ENCODE results near the gene TBX15.

The TBX15 gene

DNA sequence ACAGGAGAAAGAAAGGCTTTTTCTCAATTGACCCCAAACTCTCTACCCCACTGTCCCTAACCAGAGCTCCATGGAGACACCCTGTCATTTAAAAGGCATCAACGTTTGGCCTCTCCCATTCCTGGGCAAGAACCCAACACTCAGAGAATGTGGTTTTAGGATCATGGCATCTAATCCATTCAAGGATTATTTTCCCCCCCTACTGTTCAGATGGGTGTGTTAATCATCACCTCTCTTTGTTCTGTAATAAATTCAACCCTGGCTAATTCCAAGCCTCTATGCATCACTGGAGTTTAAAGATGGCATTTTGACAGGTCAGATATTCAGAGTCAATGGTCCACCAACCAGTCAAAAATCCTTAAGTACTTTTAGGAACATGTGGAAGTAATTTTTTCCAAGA, 42.7 kb downstream of the TBX15 start:
- in situ Hi-C loops (cut with MboI; ENCODE audit: low sequenced_read_pairs, unreplicated experiment): no loop called here
- no peak for DNase-seq (ENCODE audit: low spot score)
- TF ChIP-seq, protein P1, sequence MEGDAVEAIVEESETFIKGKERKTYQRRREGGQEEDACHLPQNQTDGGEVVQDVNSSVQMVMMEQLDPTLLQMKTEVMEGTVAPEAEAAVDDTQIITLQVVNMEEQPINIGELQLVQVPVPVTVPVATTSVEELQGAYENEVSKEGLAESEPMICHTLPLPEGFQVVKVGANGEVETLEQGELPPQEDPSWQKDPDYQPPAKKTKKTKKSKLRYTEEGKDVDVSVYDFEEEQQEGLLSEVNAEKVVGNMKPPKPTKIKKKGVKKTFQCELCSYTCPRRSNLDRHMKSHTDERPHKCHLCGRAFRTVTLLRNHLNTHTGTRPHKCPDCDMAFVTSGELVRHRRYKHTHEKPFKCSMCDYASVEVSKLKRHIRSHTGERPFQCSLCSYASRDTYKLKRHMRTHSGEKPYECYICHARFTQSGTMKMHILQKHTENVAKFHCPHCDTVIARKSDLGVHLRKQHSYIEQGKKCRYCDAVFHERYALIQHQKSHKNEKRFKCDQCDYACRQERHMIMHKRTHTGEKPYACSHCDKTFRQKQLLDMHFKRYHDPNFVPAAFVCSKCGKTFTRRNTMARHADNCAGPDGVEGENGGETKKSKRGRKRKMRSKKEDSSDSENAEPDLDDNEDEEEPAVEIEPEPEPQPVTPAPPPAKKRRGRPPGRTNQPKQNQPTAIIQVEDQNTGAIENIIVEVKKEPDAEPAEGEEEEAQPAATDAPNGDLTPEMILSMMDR (IDR thresholded peaks at IDR 0.05; ENCODE audit: borderline replicate concordance, control extremely low read depth, extremely low read depth, insufficient read depth, missing control alignments): no peak

DNA sequence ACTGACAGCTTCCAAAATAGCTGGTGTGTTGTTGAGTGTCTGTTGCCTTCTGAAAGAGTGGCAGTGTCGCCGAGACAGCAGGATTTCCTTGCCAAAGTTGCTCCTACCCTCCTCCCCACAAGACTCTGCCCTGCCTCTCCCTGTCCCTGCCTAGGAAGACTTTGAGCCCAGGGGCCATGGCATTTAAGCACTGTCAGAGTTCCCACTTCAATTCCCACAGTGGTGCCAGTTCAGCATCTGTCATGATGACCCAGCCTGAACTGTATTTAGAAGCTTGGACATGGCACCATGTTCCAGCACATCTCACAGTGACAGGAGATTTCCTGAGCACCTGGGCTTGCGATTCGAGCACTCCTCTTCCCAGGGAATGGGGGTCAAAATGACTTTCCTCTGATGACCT, 43.6 kb downstream of the TBX15 start:
- TF ChIP-seq, protein P1 (IDR thresholded peaks at IDR 0.05; ENCODE audit: borderline replicate concordance, control extremely low read depth, extremely low read depth, insufficient read depth, missing control alignments): no peak
- in situ Hi-C loops (cut with MboI; ENCODE audit: low sequenced_read_pairs, unreplicated experiment): no loop called here
- no peak for DNase-seq (ENCODE audit: low spot score)

DNA sequence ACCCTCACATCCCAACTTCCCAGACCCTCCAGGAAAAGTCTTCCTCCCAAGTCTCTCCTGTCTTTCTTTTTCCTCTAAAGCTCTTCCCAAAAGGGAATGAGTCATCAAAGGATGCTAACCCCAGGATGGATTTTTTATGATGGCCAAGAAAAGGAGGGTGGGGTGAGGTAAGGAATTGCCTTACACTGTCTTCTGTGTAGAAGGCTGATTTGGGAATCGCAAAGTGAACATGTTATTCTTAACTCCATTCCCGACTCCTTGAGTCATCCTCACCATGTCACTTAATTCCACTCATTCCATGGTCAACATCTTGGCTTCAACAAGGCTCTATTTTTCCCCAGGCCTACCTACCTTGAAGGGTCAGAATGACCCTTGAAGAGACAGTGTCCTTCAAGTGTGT, 44.0 kb downstream of the TBX15 start:
- in situ Hi-C loops (cut with MboI; ENCODE audit: low sequenced_read_pairs, unreplicated experiment): no loop called here
- TF ChIP-seq, protein P1 (IDR thresholded peaks at IDR 0.05; ENCODE audit: borderline replicate concordance, control extremely low read depth, extremely low read depth, insufficient read depth, missing control alignments): no peak
- DNase-seq (ENCODE audit: low spot score): no peak

DNA sequence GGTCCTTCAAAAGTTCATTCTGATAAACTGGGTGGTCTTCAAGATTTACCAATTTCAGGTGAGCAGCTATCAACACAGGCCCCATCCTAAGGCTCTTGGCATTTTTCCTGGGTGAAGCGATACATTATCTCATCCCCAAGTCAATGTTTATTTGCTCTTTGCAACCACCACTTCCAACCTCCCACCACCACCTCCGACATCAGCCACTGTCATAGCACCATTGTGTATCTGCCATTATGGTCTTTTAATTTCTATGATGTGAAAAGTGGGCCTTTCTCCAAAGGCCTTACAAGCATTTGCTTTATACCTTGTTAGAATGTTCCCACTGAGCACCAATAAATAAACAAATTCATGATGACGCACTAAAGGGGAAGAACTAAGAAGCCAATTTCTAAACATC, 47.2 kb downstream of the TBX15 start:
- no peak for DNase-seq (ENCODE audit: low spot score)
- in situ Hi-C loops (cut with MboI; ENCODE audit: low sequenced_read_pairs, unreplicated experiment): no loop called here
- TF ChIP-seq, protein P1 (IDR thresholded peaks at IDR 0.05; ENCODE audit: borderline replicate concordance, control extremely low read depth, extremely low read depth, insufficient read depth, missing control alignments): no peak

DNA sequence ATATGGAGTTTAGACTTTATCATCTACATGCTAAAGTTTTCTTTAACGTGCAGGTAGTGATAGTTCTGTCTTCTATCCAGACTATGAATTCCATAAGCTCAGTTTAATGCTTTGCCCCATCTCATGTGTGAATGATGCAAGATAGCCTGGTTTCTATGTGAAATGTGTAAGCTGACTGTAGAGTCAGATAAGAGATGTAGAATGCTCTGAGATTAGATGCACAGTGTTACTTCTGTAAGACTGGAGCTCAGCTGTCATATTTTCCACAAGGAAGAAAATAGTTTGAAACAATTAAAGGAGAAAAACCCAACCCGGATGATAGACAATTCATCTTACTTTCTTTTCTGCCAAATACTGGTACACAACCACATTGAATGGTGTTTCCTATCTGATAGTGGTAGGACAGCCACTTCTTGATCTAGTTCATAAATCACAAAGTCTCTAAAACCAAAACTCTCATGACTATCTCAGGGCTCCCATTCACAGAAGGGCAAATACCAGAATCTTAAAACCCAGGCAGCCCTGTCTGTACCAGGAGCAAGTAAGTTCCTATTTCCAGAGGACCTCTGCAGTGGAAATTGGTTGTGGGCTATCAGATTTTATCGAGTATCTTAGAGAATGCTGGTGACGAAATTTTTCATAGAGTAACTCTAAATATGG, 50.6 kb downstream of the TBX15 start:
- in situ Hi-C loops (cut with MboI; ENCODE audit: low sequenced_read_pairs, unreplicated experiment): no loop called here
- TF ChIP-seq, protein P1 (IDR thresholded peaks at IDR 0.05; ENCODE audit: borderline replicate concordance, control extremely low read depth, extremely low read depth, insufficient read depth, missing control alignments): no peak
- DNase-seq (ENCODE audit: low spot score): no peak

DNA sequence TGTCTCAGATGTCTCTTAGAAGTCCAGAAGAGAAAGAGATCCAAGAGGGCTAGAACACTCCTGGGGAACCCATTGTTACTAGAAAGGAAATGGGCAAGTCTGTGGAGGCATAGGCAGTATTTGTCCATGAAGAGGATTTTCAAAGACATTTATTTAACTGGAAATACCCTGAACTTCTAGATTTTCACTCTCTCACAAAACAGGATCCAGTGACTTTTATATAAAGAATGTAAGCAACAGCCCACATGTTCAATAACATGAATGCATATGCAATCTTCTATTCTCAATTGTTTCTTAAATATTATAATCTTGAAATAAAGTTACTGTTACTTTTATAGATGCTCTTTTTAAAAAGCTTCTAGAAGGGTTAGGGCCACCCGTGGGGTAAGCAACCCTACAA, 53.4 kb downstream of the TBX15 start:
- DNase-seq (ENCODE audit: low spot score): no peak
- TF ChIP-seq, protein P1 (IDR thresholded peaks at IDR 0.05; ENCODE audit: borderline replicate concordance, control extremely low read depth, extremely low read depth, insufficient read depth, missing control alignments): no peak
- in situ Hi-C loops (cut with MboI; ENCODE audit: low sequenced_read_pairs, unreplicated experiment): no loop called here

Data from GM13976 (cell line).